T1000 (cell line): ENCODE results near the gene ST3GAL2.
"Not testable (repeated sequence)": the region's sequence is repeated elsewhere in the genome, so short reads cannot be mapped to it uniquely, and the experiment has no call there.

Source experiments
- DNase-seq: peaks from one replicate; lab custom pipeline; 2025; ENCODE audit warnings: mixed read lengths; lab: John Stamatoyannopoulos, UW

Gene ST3GAL2

DNA sequence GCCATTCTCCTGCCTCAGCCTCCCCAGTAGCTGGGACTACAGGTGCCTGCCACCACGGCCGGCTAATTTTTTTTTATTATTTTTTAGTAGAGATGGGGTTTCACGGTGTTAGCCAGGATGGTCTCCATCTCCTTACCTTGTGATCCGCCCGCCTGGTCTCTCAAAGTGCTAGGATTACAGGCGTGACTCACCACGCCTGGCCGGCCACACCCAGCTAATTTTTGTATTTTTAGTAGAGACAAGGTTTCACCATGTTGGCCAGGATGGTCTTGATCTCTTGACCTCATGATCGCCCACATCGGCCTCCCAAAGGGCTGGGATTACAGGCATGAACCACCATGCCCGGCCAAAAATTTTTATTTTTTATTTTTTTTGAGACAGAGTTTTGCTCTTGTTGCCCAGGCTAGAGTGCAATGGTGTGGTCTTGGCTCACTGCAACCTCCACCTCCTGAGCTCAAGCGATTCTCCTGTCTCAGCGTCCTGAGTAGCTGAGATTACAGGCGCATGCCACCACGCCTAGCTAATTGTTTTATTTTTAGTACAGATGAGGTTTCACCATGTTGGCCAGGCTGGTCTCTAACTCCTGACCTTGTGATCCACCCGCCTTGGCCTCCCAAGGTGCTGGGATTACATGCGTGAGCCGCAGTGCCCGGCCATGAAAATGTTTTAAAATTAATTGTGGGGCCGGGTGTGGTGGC, 52.5 kb downstream of the ST3GAL2 start:
- not testable (repeated sequence) for DNase-seq

DNA sequence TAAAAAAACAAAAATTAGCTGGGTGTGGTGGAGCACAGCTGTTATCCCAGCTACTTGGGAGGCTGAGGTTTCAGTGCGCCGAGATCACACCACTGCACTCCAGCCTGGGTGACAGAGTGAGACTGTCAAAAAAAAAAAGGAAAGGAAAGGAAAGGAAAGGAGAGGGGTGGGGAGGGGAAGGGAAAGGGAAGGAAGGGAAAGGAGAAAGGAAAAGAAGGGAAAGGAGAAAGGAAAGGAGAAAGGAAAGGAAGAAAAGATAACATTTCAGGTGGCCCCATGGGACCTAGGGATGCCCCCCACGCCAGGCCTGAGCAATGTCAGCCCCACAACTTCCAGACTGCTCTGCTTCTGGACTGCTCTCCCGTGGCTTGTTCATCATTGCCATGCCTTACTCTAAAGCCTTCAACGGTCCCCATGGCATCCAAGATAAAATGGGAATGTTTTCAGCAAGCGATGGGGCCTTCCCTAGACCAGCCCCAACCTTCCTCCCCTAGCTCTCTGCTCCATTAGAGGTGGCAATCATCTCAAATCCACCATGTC, 55.4 kb downstream of the ST3GAL2 start:
- DNase-seq: no peak

DNA sequence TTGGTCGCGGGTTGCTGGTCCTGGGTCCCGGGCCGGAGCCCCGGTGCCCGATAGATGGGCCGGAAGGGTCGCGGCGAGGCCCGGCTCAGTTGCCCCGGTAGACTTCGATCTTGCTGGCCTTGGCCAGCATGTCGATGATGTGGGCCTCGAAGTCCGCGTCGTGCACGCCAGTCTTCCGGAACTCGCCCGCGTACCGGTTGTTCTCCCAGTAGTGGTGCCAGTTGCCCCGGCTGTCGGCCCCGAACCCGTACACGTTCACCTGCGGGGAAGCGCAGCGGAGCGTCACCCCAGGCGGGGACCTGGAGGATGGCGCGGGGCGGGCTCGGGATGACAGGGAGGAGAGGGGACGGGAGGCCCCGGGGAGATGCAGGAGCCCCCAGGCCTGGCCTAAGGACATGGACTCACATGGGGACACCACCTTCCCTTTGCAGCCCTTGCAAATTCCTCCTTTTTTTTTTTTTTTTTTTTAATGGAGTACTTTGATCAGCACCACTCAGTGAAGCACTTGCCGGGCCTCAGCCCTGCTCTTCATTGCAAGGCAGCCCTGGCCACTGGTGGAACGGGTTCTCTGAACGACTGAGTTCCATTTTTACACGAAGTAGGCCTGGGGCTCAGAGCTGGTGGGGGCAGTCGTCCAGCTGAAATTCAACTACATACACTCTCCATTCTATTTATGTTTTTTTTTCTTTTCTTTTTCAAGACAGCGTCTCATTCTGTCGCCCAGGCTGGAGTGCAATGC, 57.1 kb downstream of the ST3GAL2 start:
- DNase-seq: no peak

DNA sequence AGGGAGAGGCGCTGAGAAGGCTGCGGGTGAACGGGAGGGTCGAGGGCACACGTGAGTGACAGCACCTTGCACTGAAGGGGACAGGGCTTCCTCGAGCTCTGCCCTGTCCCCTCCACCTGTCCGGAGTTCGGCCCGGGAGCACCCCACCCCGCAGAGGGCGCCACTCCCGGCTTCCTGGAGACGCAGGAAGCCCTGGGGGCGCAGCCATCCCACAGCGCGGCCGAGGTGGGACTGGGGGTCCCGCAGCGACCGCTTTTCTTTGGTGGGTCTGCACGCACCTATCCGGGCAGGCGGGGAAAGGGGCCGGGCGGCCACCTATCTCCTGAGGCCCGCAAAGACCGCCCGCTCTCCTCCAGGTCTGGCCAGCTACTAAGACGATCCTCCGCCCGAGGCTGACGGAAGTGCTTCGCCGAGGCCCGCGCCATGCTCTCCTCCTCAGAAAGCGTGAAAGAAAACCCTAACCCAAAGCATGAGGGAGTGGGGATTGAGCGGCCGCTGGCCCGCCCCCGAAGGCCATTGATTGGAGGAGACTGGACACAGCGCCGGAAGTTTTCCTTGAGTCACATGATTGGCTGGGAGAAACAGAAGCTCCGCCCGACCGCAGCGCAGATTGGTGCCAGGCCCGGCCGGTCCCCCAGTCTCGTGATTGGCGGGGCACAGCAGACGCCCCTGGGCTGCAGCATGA, 57.8 kb downstream of the ST3GAL2 start:
- DNase-seq: peak; percentile 92

DNA sequence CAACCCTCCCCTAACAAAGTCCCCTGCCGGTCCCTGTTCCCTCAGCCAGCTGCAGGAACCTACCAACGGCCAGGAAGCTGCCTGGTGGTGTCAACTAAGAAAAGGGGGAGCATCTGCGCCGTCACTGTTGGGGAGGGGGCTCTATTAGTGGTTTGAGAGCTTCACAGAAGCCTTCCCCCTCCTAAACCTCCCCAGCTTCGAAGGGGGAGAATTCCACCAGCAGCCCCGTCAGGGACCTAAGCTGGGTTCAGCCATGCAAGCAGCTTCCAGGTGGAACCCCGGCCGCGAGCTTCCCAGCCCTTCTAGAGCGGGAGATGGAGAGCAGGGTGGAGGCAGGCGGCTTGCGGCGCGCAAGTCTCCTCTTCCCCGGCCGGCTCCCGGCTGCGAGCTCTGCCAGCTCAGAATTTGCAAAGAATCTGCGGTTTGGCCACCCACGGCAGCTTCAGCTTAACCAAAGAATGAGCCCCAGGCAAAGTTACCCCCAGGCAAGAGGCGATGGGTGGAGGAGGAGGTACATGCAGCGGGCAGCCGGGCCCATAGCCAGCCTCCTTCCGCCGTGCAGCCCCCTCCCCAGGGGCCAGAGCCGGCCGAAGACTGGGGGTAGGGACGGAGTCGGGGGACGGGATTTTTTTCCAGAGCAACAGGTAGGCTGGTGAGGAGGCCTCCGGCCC, 58.5 kb downstream of the ST3GAL2 start:
- DNase-seq: peak; percentile 82

DNA sequence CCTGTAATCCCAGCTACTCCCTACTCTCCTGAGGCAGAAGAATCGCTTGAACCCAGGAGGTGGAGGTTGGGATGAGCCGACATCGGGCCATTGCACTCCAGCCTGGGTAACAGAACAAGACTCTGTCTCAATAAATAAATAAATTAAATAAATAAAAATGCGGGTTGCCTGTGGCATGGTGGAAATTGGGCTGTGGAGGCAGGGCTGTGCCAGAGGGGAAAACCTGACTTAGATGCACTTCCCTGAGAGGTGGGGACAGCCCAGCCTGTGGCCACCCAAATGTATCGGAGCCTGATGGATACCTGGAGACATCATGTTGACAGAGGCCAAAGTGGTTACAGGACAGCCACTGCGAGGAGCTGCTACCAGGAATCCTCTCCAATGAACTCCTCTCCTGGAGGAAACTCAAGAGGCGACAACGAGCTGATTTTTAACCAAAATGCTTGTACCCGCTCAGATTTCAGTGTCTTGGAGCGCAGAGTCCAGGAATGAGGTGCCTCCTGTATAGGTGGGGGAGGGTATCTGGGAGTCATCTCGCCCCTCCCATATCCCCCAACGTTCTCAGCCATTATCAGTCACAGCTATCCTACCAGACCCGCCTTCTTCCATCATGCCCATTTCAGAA, 59.9 kb downstream of the ST3GAL2 start:
- DNase-seq: no peak

DNA sequence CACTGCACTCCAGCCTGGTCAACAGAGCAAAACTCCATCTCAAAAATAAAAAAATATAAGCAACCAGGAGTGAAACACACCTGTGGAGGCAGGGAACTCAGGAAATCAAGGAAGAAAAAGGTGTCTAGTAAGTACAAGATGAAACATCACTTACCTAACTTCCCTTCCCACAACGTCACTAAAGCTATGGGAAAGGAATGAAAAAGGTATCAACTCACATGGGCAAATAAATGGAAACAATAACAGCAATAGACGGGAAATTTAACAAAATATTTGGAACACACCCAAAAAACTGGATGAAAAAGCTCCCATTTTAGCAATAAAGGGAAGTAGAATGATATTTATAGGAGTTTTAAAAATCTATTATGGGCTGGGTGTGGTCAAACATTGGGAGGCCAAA, 61.1 kb downstream of the ST3GAL2 start:
- no peak for DNase-seq

DNA sequence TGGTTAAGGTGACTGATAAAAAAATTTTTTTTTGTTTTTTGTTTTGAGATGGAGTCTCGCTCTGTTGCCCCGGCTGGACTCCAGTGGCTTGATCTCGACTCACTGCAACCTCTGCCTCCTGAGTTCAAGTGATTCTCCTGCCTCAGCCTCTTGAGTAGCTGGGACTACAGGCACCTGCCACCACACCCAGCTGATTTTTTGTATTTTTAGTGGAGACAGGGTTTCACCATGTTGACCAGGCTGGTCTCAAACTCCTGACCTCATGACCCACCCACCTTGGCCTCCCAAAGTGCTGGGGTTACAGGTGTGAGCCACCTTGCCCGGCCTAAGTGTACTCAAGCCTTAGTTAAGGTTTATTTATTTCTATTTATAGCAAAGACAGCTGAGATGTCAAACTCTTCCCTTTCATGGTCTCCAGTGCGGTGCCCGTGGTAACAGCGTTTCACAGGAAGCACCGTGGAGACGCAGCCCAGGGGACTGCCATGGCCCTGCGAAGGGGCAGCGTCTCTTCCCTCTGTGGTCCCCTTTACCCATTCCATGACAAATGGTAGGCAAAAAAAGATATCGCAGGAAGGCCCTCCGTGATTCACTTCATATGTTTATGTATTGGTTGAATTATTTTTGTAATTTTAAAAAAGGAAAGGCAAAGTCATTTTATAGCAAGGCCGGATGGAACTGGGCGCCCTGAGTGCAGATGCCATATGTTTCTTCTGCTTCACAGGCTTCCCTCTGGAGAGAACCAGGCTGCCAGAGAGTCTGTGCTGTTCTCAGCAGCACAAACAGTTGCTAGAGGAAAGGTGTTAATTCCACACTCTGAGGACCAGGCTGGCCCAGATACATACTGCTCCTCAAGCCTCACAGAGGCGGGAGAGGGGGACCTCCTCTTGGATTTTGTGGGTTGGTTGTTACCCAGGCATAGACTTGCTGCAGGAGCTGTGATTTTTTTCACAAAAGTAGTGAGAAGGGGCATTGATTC, 63.0 kb downstream of the ST3GAL2 start:
- DNase-seq: no peak

DNA sequence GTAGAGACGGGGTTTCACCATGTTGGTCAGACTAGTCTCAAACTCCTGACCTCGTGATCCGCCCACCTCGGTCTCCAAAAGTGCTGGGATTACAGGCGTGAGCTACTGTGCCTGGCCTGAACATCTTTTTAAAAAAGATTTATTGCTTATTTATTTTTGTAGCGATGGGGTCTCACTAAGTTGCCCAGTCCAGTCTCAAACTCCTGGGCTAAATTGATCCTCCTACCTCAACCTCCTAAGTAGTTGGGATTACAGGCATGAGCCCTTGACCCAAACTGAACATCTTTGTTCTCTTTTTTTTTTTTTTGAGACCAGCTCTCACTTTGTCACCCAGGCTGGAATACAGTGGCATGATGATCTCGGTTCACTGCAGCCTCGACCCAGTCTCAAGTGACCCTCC, 64.7 kb downstream of the ST3GAL2 start:
- DNase-seq: no peak

DNA sequence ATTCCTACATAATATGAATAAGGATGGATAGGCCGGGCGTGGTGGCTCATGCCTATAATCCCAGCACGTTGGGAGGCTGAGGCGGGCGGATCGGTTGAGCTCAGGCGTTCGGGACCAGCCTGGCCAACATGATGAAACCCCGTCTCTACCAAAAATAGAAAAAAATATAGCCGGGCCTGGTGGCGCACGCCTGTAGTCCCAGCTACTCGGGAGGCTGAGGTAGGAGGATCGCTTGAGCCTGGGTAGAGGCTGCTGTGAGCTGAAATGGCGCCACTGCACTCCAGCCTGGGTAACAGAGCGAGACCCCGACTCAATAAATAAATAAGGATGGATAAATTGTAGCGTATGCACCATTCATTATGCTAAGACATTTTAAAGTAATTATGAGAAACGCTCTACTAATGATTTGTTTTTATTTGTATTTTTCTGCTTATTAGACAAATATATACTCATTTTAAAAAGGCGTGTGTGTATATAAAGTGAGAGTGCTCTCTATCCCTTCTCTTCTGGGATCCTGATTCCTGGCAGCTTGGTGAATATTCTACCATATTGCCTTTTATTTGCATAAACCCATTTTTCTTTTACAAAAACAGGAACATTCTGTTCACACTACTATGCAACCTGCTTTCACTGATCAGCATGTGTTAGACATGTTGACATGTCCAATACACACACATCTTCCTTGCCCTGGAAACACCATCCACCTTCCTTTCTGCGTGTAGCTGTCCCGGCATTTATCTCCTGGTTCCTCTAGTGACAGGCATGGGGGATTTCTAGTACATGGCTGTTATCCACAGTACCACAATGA, 65.8 kb downstream of the ST3GAL2 start:
- DNase-seq: no peak

DNA sequence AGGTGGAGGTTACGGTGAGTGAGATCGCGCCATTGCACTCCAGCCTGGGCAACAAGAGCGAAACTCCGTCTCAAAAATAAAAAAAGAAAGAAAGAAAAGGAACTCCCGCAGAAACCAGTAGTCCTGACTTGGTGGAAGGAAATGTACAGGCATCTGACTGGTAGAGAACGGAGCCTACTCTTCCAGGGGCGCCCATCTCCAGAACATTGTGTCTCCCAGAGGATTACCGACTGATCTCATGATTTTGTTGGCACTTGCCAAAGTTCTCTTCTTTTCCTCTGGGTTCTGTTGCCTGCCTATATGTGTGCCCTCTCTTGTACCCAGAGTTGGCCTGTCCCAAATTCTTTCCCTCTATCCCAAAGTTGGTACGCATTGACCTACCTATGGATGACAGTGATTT, 68.0 kb downstream of the ST3GAL2 start:
- DNase-seq: no peak

DNA sequence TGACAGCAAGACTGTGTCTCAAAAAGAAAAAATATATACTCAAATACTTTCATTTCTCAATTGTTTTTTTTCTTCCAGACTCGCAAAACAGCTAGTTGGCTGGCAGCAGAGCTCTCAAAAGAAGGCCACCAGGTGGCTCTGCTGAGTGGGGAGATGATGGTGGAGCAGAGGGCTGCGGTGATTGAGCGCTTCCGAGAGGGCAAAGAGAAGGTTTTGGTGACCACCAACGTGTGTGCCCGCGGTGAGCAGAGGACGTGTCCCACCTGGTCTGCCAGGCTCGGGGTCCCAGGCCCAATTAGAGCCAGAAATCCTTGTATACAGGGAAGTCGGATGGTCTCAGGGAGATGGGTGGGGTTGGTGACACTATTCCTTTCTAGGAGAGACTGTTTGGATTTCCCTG, 68.8 kb downstream of the ST3GAL2 start:
- DNase-seq: not testable (repeated sequence)

DNA sequence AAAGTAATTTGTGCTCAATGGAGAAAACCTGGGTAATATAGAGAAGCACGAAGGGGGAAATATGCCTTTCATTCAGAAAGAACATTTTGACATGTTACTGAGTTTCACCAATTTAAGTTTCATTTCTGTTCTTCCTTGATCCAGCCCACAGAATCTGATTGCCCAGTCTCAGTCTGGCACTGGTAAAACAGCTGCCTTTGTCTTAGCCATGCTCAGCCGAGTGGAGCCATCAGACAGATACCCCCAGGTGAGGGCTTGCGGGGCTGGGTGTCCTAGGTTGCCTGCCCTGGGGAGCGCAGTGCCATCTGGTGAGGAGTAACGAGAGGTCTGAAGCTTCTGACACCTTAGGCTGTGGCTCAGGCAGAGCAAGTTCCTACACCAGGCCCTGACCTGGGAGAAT, 74.5 kb downstream of the ST3GAL2 start:
- no peak for DNase-seq

DNA sequence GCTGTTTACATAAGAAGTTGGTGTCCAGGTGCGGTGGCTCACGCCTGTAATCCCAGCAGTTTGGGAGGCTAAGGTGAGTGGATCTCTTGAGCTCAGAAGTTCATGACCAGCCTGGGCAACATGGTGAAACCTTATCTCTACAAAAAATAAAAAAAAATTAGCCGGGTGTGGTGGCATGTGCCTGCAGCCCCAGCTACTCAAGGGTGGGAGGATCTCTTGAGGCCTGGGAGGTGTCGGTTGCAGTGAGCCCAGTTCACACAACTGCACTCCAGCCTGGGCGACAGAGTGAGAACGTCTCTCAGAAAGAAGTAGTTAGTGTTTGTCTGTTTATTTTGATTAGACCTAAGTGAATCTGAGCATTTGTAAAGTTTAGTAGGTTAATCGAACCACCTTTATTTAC, 79.3 kb downstream of the ST3GAL2 start:
- no peak for DNase-seq

DNA sequence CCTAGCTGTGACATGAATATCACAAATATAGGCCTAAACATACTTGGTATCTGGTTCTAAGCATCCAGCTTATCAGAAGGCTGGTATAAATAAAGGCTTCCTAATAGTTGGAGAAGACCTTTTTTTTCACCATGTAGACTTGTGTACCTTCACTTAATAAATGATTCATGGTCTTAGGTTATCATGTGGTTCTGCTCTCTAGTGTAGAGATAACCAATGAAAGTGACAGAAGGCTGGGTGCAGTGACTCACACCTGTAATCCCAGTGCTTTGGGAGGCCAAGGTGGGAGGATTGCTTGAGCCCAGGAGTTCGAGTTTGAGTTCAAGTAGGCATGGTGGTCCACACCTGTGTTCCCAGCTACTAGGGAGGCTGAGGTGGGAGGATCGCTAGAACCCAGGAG, 89.1 kb downstream of the ST3GAL2 start:
- no peak for DNase-seq

DNA sequence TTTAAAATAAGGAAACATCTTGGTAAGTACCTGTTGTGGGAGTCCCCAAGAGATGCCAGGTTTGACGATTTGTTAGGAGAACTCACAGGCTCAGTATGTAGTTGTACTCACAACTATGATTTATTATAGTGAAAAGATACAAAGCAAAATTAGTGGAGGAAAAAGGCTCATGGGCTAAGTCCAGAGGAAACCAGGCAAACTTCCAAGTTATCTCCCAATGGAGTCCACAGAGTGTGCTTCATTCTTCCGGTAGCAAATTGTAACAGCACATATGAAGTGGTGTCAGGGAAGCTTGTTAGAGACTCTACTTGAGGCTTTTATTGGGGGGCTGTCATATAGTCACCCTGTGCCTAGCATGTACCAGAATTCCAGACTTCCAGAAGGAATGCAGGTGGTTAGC, 89.9 kb downstream of the ST3GAL2 start:
- DNase-seq: no peak

DNA sequence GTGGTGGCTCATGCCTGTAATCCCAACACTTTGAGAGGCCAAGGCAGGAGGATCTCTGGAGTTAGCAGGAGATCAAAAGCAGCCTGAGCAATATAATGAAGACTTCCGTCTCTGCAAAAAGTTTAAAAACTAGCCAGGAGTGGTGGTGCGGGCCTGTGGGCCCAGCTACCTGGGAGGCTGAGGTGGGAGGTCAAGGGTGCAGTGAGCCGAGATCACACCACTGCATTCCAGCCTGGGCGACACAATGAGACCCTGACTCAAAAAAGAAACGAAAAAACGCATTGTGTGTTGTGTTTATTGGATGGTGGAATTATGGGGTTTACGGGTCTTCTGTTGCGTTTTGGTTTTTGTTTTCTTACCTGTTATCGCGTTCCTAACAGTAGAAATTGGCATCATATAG, 93.1 kb downstream of the ST3GAL2 start:
- no peak for DNase-seq

DNA sequence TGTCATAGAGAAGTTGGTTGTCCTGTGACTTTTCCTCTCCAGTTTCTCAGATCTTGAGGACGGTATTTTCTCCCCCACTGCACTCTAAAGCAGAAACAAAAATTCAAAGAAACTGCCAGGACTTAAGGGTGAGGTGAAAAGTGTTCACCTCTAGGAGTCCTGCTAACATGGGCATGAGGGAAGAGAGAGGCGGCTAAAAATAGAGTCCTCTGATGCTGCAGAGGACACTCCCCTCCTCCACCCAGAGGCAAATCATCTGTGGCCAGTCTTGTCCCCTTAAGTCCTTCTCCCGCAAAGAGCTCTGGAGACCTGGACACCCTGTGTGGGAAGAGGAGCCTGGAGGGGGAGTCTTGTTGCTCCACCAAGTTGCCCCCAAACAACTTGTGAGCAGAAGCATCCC, 96.9 kb downstream of the ST3GAL2 start:
- no peak for DNase-seq

DNA sequence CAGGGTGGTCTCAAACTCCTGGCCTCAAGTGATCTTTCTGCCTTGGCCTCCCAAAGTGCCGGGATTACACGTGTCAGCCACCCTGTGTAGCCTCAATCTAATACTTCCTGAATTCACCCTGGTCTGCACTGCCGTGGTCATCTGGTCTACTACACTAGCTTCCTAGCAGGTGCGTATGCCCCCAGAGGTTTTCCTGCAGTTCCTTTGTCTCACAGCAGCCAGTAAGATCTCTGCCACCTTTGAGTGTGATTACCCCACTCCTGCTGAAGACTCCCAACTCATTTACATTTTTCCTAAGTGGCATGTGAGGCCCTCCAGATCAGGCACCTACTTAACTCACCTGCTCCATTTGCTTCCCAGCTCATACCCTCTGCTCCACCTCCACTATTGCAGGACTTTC, 97.3 kb downstream of the ST3GAL2 start:
- no peak for DNase-seq

DNA sequence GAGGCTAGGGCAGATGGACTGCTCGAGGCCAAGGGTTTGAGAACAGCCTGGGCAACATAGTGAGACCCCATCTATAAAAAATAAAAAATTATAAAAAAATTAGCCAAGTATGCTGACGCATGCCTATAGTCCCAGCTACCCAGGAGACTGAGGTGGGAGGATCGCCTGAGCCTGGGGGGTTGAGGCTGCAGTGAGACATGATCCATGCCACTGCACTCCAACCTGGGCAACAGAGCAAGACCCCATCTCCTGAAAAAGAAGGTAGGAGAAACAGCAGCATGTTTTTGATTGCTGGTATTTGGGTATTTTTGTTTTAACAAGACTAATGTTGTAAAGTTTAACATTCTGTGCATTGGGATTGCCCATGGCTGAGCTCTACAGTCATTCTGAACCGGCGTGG, 101.1 kb downstream of the ST3GAL2 start:
- DNase-seq: no peak
